Karpas-422 (cell line): Measurements from ENCODE around the gene ATP8A2. TPM values are rescaled to one million over a fixed set of nuclear protein-coding genes. Genes with fewer than 3 reads are reported as not detected.

Experiments
- DNase-seq: peaks from one replicate; pipeline ENCODE4 v3.0.0-alpha.2; 2015
- H2AFZ ChIP-seq: fragments of 200-600 bp; sonication (generic); 2 replicates; pipeline ENCODE4 v1.6.1; 2014; ENCODE audit warnings: antibody characterized with exemption, low read length, mixed read lengths
- H3K27ac ChIP-seq: fragments of 200-600 bp; sonication (generic); 2 replicates; pipeline ENCODE4 v1.5.1; 2014; ENCODE audit warnings: mild to moderate bottlenecking, low read length, moderate library complexity
- H3K27me3 ChIP-seq: fragments of 200-600 bp; sonication (generic); 2 replicates; pipeline ENCODE4 v1.6.1; 2014; ENCODE audit warnings: low read length, mixed read lengths
- H3K36me3 ChIP-seq: fragments of 200-600 bp; sonication (generic); 2 replicates; pipeline ENCODE4 v1.6.1; 2014; ENCODE audit warnings: low read length, mixed read lengths; ENCODE audit not compliant: insufficient read depth
- H3K4me1 ChIP-seq: fragments of 200-600 bp; sonication (generic); 2 replicates; pipeline ENCODE4 v1.6.1; 2014; ENCODE audit warnings: mild to moderate bottlenecking, low read length, mixed read lengths
- H3K4me2 ChIP-seq: fragments of 200-600 bp; sonication (generic); 2 replicates; pipeline ENCODE4 v1.6.1; 2014; ENCODE audit warnings: low read length, low read depth, mild to moderate bottlenecking; ENCODE audit not compliant: poor library complexity, severe bottlenecking
- H3K4me3 ChIP-seq: fragments of 200-600 bp; sonication (generic); 2 replicates; pipeline ENCODE4 v1.5.1; 2014; ENCODE audit warnings: mild to moderate bottlenecking, antibody characterized with exemption, low read length, mixed read lengths
- H3K79me2 ChIP-seq: fragments of 200-600 bp; sonication (generic); 2 replicates; pipeline ENCODE4 v1.6.1; 2014; ENCODE audit warnings: mild to moderate bottlenecking, low read length, mixed read lengths
- H3K9ac ChIP-seq: fragments of 200-600 bp; sonication (generic); 2 replicates; pipeline ENCODE4 v1.6.0; 2014; ENCODE audit warnings: low read length
- H3K9me2 ChIP-seq: fragments of 200-600 bp; sonication (generic), shearing (Covaris generic); replicated peaks from 2 replicates; pipeline ENCODE4 v1.6.0; 2014; ENCODE audit warnings: mild to moderate bottlenecking, low read length, moderate library complexity; ENCODE audit not compliant: insufficient read depth
- H3K9me3 ChIP-seq: fragments of 300-700, 200-600 bp; sonication (generic); 2 replicates; pipeline ENCODE4 v1.6.1; 2014; ENCODE audit warnings: low read length, mixed read lengths
- H4K20me1 ChIP-seq: fragments of 200-600 bp; sonication (generic); 2 replicates; pipeline ENCODE4 v1.6.1; 2014; ENCODE audit warnings: mild to moderate bottlenecking, antibody characterized with exemption, low read length, low read depth; ENCODE audit not compliant: insufficient read depth
- total RNA-seq: library from RNA; depleted of rRNA; stranded (reverse); fragments of >200 nt; shearing (Covaris generic); gene quantifications from 2 replicates; pipeline ENCODE4 v1.2.3, GENCODE V29; 2014; ENCODE audit warnings: low replicate concordance

ATP8A2 gene
- total RNA-seq, 1 experiment from 2014 or later, result not detected

DNA sequence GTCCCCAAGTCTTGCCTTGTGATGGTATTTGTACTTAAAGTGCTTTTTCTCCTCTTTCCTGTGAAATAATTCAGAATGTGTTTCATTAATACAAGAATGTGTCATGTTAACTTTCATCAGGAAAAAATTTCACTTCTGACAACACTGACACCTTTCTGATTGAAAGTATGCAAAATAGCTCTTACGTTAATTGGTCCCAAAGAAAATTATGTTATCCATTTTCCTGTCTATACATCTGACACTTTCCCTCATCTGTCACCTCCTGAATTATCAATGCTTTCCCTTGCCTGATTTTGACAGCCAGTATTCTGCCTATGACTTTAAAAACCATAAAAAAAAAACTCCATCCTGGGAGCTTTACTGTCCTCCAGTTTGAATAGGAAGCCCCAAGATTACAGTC, 336.5 kb downstream of the ATP8A2 start:
- no peaks in the 10 kb centered on the region for H3K36me3 ChIP-seq
- no peaks in the 10 kb centered on the region for H3K4me1 ChIP-seq
- H3K9me3 ChIP-seq, result no peaks in the 10 kb centered on the region
- H3K79me2 ChIP-seq, result no peaks in the 10 kb centered on the region
- H2AFZ ChIP-seq, result no peak overlapping the region
- H3K9ac ChIP-seq, result no peak overlapping the region
- no peaks in the 10 kb centered on the region for H3K9me2 ChIP-seq
- no peak overlapping the region for H3K4me2 ChIP-seq
- no peak overlapping the region for H3K27ac ChIP-seq
- H3K27me3 ChIP-seq, result no peaks in the 10 kb centered on the region
- DNase-seq, result no peak
- no peak overlapping the region for H3K4me3 ChIP-seq
- H4K20me1 ChIP-seq, result no peaks in the 10 kb centered on the region

DNA sequence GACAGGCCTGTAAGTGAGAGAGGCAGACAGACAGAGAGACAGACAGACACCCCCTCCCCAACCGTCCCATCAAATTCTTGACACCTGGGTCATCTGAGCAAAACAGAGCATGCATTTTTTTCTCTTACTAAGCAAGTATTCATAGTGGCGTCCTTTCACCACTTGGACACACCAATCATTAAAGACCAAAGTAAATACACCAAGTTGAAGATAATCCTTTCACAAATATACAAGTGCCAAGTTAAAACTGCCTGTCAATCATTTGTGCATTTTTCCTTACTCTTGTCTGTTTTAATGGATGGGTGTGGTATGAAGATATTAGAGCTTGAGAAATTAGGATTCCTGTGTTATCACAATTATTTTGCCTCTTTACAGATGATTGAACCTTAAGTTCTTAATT, 337.3 kb downstream of the ATP8A2 start:
- no peak overlapping the region for H3K4me3 ChIP-seq
- no peak overlapping the region for H3K4me2 ChIP-seq
- H3K9me2 ChIP-seq, result no peaks in the 10 kb centered on the region
- no peaks in the 10 kb centered on the region for H3K27me3 ChIP-seq
- no peaks in the 10 kb centered on the region for H3K79me2 ChIP-seq
- H3K9me3 ChIP-seq, result no peaks in the 10 kb centered on the region
- H4K20me1 ChIP-seq, result no peaks in the 10 kb centered on the region
- H3K4me1 ChIP-seq, result no peaks in the 10 kb centered on the region
- no peak overlapping the region for H3K27ac ChIP-seq
- no peak for DNase-seq
- no peaks in the 10 kb centered on the region for H3K36me3 ChIP-seq
- H3K9ac ChIP-seq, result no peak overlapping the region
- H2AFZ ChIP-seq, result no peak overlapping the region

DNA sequence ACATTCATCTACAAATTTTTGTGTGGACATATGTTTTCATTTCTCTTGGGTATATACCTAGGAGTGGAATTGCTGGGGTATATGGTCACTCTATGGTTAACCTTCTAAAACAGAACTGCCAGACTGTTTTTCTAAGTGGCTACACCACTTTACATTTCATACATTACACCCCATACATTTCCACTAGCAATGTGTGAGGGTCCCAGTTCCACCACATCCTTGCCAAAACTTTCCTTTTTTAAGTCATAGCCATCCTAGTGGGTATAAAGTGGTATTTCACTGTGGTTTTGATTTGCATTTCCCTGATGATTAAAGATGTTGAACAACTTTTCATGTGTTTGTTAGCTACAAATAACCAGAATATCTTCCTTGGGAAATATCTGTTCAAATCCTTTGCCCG, 344.0 kb downstream of the ATP8A2 start:
- no peaks in the 10 kb centered on the region for H3K79me2 ChIP-seq
- no peaks in the 10 kb centered on the region for H4K20me1 ChIP-seq
- no peaks in the 10 kb centered on the region for H3K9me3 ChIP-seq
- no peak overlapping the region for H3K9ac ChIP-seq
- no peaks in the 10 kb centered on the region for H3K36me3 ChIP-seq
- no peaks in the 10 kb centered on the region for H3K4me1 ChIP-seq
- H3K4me3 ChIP-seq, result no peak overlapping the region
- no peaks in the 10 kb centered on the region for H3K27me3 ChIP-seq
- no peak for DNase-seq
- H2AFZ ChIP-seq, result no peak overlapping the region
- H3K9me2 ChIP-seq, result no peaks in the 10 kb centered on the region
- no peak overlapping the region for H3K4me2 ChIP-seq
- H3K27ac ChIP-seq, result no peak overlapping the region

DNA sequence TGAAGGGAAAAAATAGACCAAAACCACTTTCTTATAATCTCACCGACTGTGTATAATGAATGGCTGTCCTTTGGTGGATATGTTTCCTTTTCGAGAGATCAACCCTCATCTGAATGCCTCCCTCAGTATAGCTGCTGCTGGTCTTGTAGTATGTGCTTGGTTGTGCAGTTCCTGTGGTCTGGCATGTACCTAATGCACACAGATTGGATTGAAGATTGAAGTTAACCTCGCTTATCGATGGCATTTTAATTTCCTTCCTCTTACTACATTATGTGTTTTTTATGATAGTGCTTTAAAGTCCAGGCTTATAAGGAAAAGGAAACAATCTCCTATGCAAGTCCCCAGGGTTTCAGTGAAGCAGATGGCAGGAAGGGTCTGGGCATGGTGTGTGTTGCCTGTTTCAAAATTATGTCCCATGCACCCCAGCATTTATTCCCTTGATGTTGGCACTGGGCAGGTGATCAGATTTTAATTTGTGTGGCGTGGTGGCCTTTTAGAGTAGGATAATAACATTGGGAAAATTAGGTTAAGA, 346.0 kb downstream of the ATP8A2 start:
- H3K4me2 ChIP-seq, result no peak overlapping the region
- DNase-seq, result no peak
- H3K79me2 ChIP-seq, result no peaks in the 10 kb centered on the region
- no peaks in the 10 kb centered on the region for H3K9me2 ChIP-seq
- no peaks in the 10 kb centered on the region for H4K20me1 ChIP-seq
- no peak overlapping the region for H3K27ac ChIP-seq
- no peak overlapping the region for H2AFZ ChIP-seq
- no peaks in the 10 kb centered on the region for H3K4me1 ChIP-seq
- no peak overlapping the region for H3K4me3 ChIP-seq
- H3K9ac ChIP-seq, result no peak overlapping the region
- no peaks in the 10 kb centered on the region for H3K27me3 ChIP-seq
- no peaks in the 10 kb centered on the region for H3K9me3 ChIP-seq
- H3K36me3 ChIP-seq, result no peaks in the 10 kb centered on the region

DNA sequence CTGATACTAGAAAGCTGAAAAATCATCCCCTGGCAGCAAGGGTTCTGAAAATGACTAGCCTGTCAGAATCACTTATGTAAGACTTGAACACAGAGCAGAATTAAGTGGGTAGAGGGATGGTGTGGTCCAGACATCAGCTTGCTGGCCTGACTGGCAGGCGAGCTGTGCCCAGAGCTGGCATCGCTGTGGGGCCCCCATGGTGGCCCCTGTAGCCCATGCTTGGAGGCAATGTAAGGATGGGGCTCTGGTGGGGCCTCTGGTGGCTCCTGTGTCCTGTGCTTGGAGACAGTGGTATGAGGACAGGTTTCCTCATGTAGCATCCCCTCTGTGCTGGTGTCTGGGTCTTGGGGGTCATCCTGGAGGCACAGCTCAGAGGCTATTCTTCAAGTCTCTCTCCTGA, 347.9 kb downstream of the ATP8A2 start:
- Histone ChIP-seq H3K4me2 (no peak overlapping the region), H3K27ac (no peak overlapping the region), H3K9ac (no peak overlapping the region), H3K9me3 (no peaks in the 10 kb centered on the region), H3K4me3 (no peak overlapping the region), H3K9me2 (no peaks in the 10 kb centered on the region), H3K79me2 (no peaks in the 10 kb centered on the region), H3K4me1 (no peaks in the 10 kb centered on the region), H3K36me3 (no peaks in the 10 kb centered on the region), H2AFZ (no peak overlapping the region), H4K20me1 (no peaks in the 10 kb centered on the region), H3K27me3 (no peaks in the 10 kb centered on the region)
- DNase-seq, result no peak

DNA sequence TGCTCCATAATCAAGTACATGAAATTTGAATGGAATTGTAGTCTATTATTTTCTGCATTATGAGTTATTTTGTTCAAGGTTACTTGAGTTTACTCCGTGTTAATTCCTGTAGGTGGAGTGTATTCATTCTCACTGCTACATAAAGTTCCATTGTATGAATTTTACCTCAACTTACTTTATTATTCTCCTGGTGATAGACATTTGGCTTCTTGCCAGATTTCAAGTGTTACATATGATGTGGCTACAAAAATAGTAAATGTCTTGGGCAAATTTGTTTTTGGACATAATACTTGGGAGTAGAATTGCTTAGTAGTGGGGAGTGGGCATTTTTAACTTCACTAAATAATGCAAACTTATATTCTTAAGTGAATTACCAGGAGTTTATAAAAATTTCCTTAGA, 351.1 kb downstream of the ATP8A2 start:
- H2AFZ ChIP-seq, result no peak overlapping the region
- DNase-seq, result no peak
- H4K20me1 ChIP-seq, result no peaks in the 10 kb centered on the region
- no peaks in the 10 kb centered on the region for H3K36me3 ChIP-seq
- no peaks in the 10 kb centered on the region for H3K79me2 ChIP-seq
- no peak overlapping the region for H3K9ac ChIP-seq
- H3K4me3 ChIP-seq, result no peak overlapping the region
- no peak overlapping the region for H3K4me2 ChIP-seq
- no peaks in the 10 kb centered on the region for H3K27me3 ChIP-seq
- H3K9me3 ChIP-seq, result no peaks in the 10 kb centered on the region
- H3K27ac ChIP-seq, result no peak overlapping the region
- H3K4me1 ChIP-seq, result no peaks in the 10 kb centered on the region
- no peaks in the 10 kb centered on the region for H3K9me2 ChIP-seq

DNA sequence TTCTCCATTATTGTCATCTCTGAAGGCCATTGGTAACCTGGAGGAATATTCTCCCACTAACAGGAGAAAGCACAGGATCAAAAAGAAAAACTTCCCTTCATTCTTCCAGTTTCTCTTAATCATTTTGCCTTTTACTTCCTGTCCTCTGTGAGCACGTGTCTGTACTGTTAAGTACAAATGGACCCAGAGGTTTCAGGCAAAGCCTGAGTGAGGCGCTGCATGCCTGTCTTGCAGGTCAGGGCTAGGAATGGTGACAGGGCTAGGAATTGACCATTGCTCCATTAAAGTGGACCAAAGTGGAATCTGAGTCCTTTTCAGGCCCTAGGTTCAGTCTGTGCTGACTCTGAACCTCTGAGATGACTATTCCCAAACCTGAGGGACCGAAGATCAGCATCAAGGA, 353.3 kb downstream of the ATP8A2 start:
- Histone ChIP-seq H2AFZ (no peak overlapping the region), H3K27me3 (no peaks in the 10 kb centered on the region), H3K4me2 (no peak overlapping the region), H3K36me3 (no peaks in the 10 kb centered on the region), H3K9ac (no peak overlapping the region), H3K4me1 (no peaks in the 10 kb centered on the region), H3K9me2 (no peaks in the 10 kb centered on the region), H3K4me3 (no peak overlapping the region), H3K27ac (no peak overlapping the region), H3K9me3 (no peaks in the 10 kb centered on the region), H3K79me2 (no peaks in the 10 kb centered on the region), H4K20me1 (no peaks in the 10 kb centered on the region)
- no peak for DNase-seq

DNA sequence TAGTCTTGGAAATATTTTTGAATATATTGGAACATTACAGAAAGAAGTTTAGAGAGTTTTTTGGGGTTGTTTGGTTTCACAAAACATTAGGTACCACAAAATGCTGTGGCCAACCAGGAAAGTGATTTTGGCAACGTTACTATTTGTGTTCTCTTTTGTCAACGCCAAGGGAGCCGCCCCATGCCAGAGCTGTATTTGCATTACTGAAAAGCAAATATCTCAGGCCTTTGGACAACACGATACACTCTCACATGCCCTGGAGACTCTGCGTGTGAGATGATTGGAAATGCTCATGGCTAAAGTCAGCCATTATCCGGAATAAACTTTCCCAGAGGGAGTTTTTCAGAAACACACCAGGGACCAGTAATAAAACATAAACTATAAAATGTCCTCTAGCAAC, 355.5 kb downstream of the ATP8A2 start:
- H3K9me2 ChIP-seq, result no peaks in the 10 kb centered on the region
- H3K79me2 ChIP-seq, result no peaks in the 10 kb centered on the region
- DNase-seq, result no peak
- no peak overlapping the region for H3K4me2 ChIP-seq
- no peaks in the 10 kb centered on the region for H3K27me3 ChIP-seq
- H3K4me1 ChIP-seq, result no peaks in the 10 kb centered on the region
- H3K36me3 ChIP-seq, result no peaks in the 10 kb centered on the region
- no peak overlapping the region for H3K27ac ChIP-seq
- H2AFZ ChIP-seq, result no peak overlapping the region
- no peaks in the 10 kb centered on the region for H4K20me1 ChIP-seq
- no peak overlapping the region for H3K4me3 ChIP-seq
- H3K9me3 ChIP-seq, result no peaks in the 10 kb centered on the region
- H3K9ac ChIP-seq, result no peak overlapping the region

DNA sequence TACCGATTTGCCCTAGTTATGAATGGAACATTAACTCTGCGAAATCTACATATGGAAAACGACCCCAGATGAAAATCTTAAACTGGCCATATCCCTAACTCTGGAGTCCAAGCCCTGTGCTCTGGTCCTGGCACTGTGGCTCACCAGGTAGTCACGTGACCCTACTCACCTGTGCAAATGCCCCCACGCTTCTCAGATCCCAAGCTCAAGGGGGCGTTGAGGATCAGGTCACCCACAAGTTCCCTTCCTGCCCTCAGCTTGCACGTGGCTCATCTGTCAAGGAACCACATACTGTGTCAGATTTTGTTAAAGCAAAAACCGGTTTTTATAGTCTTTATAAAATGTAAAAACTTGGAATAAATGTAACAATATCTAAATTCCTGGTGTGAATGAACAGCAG, 356.0 kb downstream of the ATP8A2 start:
- Histone ChIP-seq H4K20me1 (no peaks in the 10 kb centered on the region), H2AFZ (no peak overlapping the region), H3K4me2 (no peak overlapping the region), H3K4me1 (no peaks in the 10 kb centered on the region), H3K27me3 (no peaks in the 10 kb centered on the region), H3K9me3 (no peaks in the 10 kb centered on the region), H3K27ac (no peak overlapping the region), H3K9ac (no peak overlapping the region), H3K79me2 (no peaks in the 10 kb centered on the region), H3K36me3 (no peaks in the 10 kb centered on the region), H3K9me2 (no peaks in the 10 kb centered on the region), H3K4me3 (no peak overlapping the region)
- DNase-seq, result no peak
